Measurements from ENCODE around the gene DRC1. TPM values are rescaled to one million over a fixed set of nuclear protein-coding genes. Genes with fewer than 3 reads are reported as not detected.
A peak's percentile ranks its signal among the peaks of the same experiment; 100 is the strongest.

DRC1 gene
- total RNA-seq, 3 donors from 2014 or later (not counting 1 experiment from before 2014, with no cell fraction given): not detected

DNA sequence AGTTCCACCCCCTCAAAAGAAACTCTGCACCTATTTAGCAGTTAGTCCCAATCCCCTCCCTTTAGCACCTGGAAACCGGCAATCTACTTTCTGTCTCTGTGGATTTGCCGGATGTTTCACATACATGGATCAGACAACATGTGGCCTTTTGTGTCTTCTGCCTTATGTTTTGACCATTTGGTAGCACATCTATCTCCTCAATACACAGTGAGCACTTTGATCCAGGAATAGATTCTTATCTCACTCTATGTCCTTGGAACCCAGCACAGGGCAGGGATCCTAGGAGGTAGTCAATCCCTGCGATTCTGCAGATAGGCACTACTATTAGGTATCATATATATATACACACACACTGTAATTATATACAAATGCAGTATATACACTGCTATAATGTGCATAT lies 80.0 kb downstream of the DRC1 start:
- no peak overlapping the region for H3K4me3 Mint-ChIP-seq
- TF ChIP-seq, protein P1, sequence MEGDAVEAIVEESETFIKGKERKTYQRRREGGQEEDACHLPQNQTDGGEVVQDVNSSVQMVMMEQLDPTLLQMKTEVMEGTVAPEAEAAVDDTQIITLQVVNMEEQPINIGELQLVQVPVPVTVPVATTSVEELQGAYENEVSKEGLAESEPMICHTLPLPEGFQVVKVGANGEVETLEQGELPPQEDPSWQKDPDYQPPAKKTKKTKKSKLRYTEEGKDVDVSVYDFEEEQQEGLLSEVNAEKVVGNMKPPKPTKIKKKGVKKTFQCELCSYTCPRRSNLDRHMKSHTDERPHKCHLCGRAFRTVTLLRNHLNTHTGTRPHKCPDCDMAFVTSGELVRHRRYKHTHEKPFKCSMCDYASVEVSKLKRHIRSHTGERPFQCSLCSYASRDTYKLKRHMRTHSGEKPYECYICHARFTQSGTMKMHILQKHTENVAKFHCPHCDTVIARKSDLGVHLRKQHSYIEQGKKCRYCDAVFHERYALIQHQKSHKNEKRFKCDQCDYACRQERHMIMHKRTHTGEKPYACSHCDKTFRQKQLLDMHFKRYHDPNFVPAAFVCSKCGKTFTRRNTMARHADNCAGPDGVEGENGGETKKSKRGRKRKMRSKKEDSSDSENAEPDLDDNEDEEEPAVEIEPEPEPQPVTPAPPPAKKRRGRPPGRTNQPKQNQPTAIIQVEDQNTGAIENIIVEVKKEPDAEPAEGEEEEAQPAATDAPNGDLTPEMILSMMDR (IDR thresholded peaks at IDR 0.05): no peak
- H3K27me3 ChIP-seq (ENCODE audit: control insufficient read depth, insufficient read depth, low read length): no peaks in the 10 kb centered on the region
- no peaks in the 10 kb centered on the region for H3K9me3 ChIP-seq (ENCODE audit: control insufficient read depth, insufficient read depth, low read length)
- no peaks in the 10 kb centered on the region for H3K27me3 Mint-ChIP-seq (ENCODE audit: low read depth in 2 of 2)
- no peak overlapping the region for H3K27ac Mint-ChIP-seq
- no peaks in the 10 kb centered on the region for H3K36me3 ChIP-seq (ENCODE audit: control insufficient read depth, insufficient read depth, low read length)
- H3K36me3 Mint-ChIP-seq: no peaks in the 10 kb centered on the region
- DNase-seq (no peak), ATAC-seq (no peak)
- peaks cover 7% of the 10 kb centered on the region for H3K4me1 ChIP-seq (ENCODE audit: control insufficient read depth, insufficient read depth, low read length)
- H3K4me3 ChIP-seq (ENCODE audit: low read length): no peak overlapping the region
- WGBS (ENCODE audit: insufficient coverage): 92% methylated on average over 2 of the region's 3 CpGs
- H3K27ac ChIP-seq (ENCODE audit: low read length): no peak overlapping the region
- H3K9me3 Mint-ChIP-seq: no peaks in the 10 kb centered on the region
- intact Hi-C loops (cut with micrococcal nuclease): no loop called here
- peaks cover 5 to 7% of the 10 kb centered on the region in 2 donors for H3K4me1 Mint-ChIP-seq

DNA sequence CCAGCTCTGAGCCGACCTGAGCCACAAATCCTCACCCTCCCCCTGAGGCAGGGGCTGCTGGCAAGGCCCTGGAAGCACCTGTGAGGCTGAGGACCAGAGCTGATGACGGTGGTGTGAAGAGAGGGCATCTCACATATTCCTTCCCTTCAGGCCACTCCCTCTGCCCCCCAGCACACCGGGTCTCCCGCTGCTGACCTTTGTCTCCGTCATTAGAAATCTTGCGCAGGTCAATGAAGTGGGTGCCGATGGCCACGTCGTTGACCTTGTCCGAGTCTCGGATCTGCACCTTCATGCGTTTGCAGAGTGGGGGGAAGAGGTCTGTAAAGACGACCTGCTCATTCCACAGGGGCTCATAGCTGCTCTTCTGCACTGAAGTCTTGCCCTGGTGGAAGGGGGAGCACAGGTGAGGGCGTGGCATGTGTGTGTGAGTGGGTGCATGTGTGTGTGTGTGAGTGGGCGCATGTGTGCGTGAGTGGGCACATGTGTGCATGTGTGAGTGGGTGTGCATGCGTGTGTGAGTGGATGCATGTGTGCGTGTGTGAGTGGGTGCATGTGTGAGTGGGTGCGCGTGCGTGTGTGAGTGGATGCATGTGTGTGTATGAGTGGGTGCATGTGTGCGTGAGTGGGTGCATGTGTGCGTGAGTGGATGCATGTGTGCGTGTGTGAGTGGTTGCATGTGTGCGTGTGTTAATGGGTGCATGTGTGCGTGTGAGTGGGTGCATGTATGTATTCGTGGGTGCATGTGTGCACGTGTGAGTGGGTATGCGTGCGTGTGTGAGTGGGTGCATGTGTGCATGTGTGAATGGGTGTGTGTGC lies 80.7 kb downstream of the DRC1 start:
- Histone ChIP-seq H3K9me3 (ENCODE audit: control insufficient read depth, insufficient read depth, low read length) (no peaks in the 10 kb centered on the region), H3K27me3 (ENCODE audit: control insufficient read depth, insufficient read depth, low read length) (no peaks in the 10 kb centered on the region), H3K4me1 (ENCODE audit: control insufficient read depth, insufficient read depth, low read length) (peaks cover 6% of the 10 kb centered on the region), H3K27ac (ENCODE audit: low read length) (no peak overlapping the region), H3K4me3 (ENCODE audit: low read length) (no peak overlapping the region), H3K36me3 (ENCODE audit: control insufficient read depth, insufficient read depth, low read length) (no peaks in the 10 kb centered on the region)
- H3K27ac Mint-ChIP-seq: no peak overlapping the region
- H3K9me3 Mint-ChIP-seq: no peaks in the 10 kb centered on the region
- WGBS (ENCODE audit: insufficient coverage): 91% methylated on average over 30 of the region's 30 CpGs
- H3K4me1 Mint-ChIP-seq: peaks cover 5 to 6% of the 10 kb centered on the region in 2 donors
- no peaks in the 10 kb centered on the region for H3K27me3 Mint-ChIP-seq (ENCODE audit: low read depth in 2 of 2)
- intact Hi-C loops (cut with micrococcal nuclease): no loop called here
- TF ChIP-seq, protein P1 (IDR thresholded peaks at IDR 0.05): no peak
- ATAC-seq (peak in 1 of 3 donors; percentile 14), DNase-seq (no peak)
- H3K4me3 Mint-ChIP-seq: no peak overlapping the region
- H3K36me3 Mint-ChIP-seq: no peaks in the 10 kb centered on the region

DNA sequence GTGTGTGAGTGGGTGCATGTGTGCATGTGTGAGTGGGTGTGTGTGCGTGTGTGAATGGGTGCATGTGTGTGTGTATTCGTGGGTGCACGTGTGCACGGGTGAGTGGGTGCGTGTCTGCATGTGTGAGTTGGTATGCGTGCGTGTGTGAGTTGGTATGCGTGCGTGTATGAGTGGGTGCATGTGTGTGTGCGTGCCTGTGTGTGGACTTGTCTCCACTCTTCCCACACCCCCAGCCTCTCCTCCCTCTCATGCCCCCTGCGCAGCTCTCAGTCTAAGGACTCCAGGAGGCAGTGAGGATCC lies 81.3 kb downstream of the DRC1 start:
- no peaks in the 10 kb centered on the region for H3K27me3 ChIP-seq (ENCODE audit: control insufficient read depth, insufficient read depth, low read length)
- H3K4me1 ChIP-seq (ENCODE audit: control insufficient read depth, insufficient read depth, low read length): peaks cover under 1% of the 10 kb centered on the region
- WGBS (ENCODE audit: insufficient coverage): 94% methylated on average over 9 of the region's 11 CpGs
- no peak overlapping the region for H3K27ac Mint-ChIP-seq
- no peaks in the 10 kb centered on the region for H3K36me3 Mint-ChIP-seq
- DNase-seq (no peak), ATAC-seq (peak in 1 of 3 donors; percentile 23)
- intact Hi-C loops (cut with micrococcal nuclease): no loop called here
- TF ChIP-seq, protein P1 (IDR thresholded peaks at IDR 0.05): no peak
- no peak overlapping the region for H3K4me3 Mint-ChIP-seq
- no peaks in the 10 kb centered on the region for H3K36me3 ChIP-seq (ENCODE audit: control insufficient read depth, insufficient read depth, low read length)
- no peak overlapping the region for H3K4me3 ChIP-seq (ENCODE audit: low read length)
- no peaks in the 10 kb centered on the region for H3K9me3 Mint-ChIP-seq
- H3K27ac ChIP-seq (ENCODE audit: low read length): no peak overlapping the region
- no peaks in the 10 kb centered on the region for H3K27me3 Mint-ChIP-seq (ENCODE audit: low read depth in 2 of 2)
- H3K4me1 Mint-ChIP-seq: no peaks in the 10 kb centered on the region
- H3K9me3 ChIP-seq (ENCODE audit: control insufficient read depth, insufficient read depth, low read length): no peaks in the 10 kb centered on the region

DNA sequence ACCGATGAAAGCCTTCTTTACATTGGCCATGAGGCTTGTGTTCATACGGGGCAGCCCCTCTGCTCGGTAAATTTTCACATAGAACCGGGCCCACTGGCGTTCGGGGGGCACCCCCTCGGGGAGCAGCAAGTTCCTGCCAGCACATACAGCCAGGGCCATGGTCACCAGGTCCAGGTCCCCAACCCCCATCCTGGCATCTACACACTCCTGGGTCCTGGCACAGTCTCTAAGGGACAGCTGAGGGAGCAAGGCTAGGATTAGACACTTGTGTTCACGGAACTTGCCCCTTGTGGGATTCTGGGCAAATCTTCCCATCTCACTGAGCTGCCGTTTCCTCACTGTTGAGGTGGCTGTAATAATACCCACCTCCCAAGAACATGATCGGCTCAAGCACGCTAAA lies 81.8 kb downstream of the DRC1 start:
- no peaks in the 10 kb centered on the region for H3K9me3 Mint-ChIP-seq
- Histone ChIP-seq H3K9me3 (ENCODE audit: control insufficient read depth, insufficient read depth, low read length) (no peaks in the 10 kb centered on the region), H3K27me3 (ENCODE audit: control insufficient read depth, insufficient read depth, low read length) (no peaks in the 10 kb centered on the region), H3K4me3 (ENCODE audit: low read length) (no peak overlapping the region), H3K27ac (ENCODE audit: low read length) (no peak overlapping the region), H3K36me3 (ENCODE audit: control insufficient read depth, insufficient read depth, low read length) (no peaks in the 10 kb centered on the region), H3K4me1 (ENCODE audit: control insufficient read depth, insufficient read depth, low read length) (no peaks in the 10 kb centered on the region)
- intact Hi-C loops (cut with micrococcal nuclease): no loop called here
- 91% methylated on average over 9 of the region's 11 CpGs for WGBS (ENCODE audit: insufficient coverage)
- H3K4me3 Mint-ChIP-seq: no peak overlapping the region
- no peak for DNase-seq
- H3K27ac Mint-ChIP-seq: no peak overlapping the region
- no peaks in the 10 kb centered on the region for H3K27me3 Mint-ChIP-seq (ENCODE audit: low read depth in 2 of 2)
- ATAC-seq: no peak
- TF ChIP-seq, protein P1 (IDR thresholded peaks at IDR 0.05): no peak
- no peaks in the 10 kb centered on the region for H3K36me3 Mint-ChIP-seq
- no peaks in the 10 kb centered on the region for H3K4me1 Mint-ChIP-seq
